Retinal pigment epithelial cell (primary cell): ENCODE results near the gene WIPF3.

Source experiments
- DNase-seq: peaks from one replicate; pipeline ENCODE4 v3.0.0-alpha.2; 2010; ENCODE audit warnings: low read depth
- H3K4me3 ChIP-seq: 2 replicates; pipeline ENCODE4 v1.5.1; 2011; ENCODE audit warnings: mild to moderate bottlenecking, low read length, control low read depth, moderate library complexity
- CTCF ChIP-seq: conservative IDR thresholded peaks from 2 replicates; pipeline ENCODE4 v1.5.1; 2011; ENCODE audit warnings: low read depth, low read length, control low read depth, inconsistent platforms

Gene WIPF3

DNA sequence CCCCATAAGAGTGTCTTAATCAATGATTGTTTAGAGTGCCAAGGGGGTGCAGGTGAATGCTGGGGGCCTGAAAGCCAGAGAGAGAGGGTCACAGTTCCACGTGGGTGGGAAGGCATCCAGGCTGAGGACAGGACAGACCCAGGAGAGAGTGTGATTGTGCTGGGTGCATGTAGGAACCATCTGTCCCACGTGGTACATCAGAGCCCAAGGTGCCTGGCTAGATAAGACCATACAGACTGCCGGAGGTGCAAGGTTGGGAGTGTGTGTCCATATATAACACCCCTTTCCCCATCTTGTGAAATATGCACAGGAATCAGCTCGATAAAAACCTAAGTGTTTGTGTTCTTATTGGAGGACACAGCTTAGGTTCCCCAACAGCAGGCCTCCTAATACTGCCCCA lies 85.5 kb downstream of the WIPF3 start:
- no peak for DNase-seq
- TF ChIP-seq CTCF = no peak
- H3K4me3 ChIP-seq = no peak overlapping the region

- no peak for DNase-seq
- H3K4me3 ChIP-seq = no peak overlapping the region
- TF ChIP-seq CTCF = no peak
Observed at GRCh38 chr7:29892231-29892630, 85.9 kb downstream of the WIPF3 start.

GRCh38 chr7:29893351-29893965 lies 87.2 kb downstream of the WIPF3 start:
- no peak for DNase-seq
- TF ChIP-seq CTCF = no peak
- H3K4me3 ChIP-seq = no peak overlapping the region

- TF ChIP-seq CTCF = no peak
- no peak overlapping the region for H3K4me3 ChIP-seq
- DNase-seq = no peak
Observed at GRCh38 chr7:29894256-29894655, 87.9 kb downstream of the WIPF3 start.

DNA sequence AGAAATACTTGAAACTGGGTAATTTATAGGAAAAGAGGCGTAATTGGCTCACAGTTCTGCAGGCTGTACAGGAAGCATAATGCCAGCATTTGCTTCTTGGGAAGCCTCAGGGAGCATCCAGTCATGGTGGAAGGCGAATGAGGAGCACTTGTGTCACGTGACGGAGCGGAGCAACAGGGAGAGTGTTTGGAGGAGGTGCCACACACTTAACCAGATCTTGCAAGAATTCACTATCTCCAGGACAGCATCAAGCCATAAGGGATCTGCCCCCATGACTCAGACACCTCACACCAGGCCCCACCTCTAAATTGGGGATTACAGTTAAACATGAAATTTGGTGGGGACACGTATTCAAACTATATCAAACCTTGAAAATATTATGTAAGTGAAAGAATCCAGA lies 89.3 kb downstream of the WIPF3 start:
- DNase-seq = no peak
- no peak overlapping the region for H3K4me3 ChIP-seq
- no peak for TF ChIP-seq CTCF

- DNase-seq = no peak
- no peak overlapping the region for H3K4me3 ChIP-seq
- TF ChIP-seq CTCF = no peak
Observed at GRCh38 chr7:29896685-29897411, 90.5 kb downstream of the WIPF3 start.

DNA sequence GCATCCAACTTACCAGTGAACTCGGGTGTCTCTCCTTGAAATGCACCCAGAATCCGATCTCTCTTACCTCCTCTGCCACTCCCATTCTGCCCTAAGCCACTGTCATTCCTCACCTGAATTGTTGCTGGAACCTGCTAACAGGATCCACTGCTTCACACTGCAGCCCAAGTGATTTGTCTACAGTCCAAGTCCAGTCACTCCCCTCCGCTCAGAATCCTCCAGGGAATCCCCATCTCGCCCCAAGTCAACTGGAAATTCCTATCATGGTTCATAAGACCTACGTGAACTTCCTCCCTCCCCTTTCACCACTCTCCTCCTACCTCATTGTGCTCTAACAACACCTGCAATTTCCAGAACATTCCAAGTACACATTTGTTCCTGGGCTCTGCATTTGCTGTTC lies 92.0 kb downstream of the WIPF3 start:
- H3K4me3 ChIP-seq = no peak overlapping the region
- TF ChIP-seq CTCF = no peak
- DNase-seq = no peak
